GM19372 (cell line): ENCODE data around the gene ZNF12.
"Not testable (repeated sequence)": the region's sequence is repeated elsewhere in the genome, so short reads cannot be mapped to it uniquely, and the experiment has no call there.

Source experiments
- ATAC-seq: cut with Tn5 transposase; IDR thresholded peaks from one replicate; pipeline ENCODE4 v1.9.1; 2021; ENCODE audit warnings: mild to moderate bottlenecking, low read depth, moderate library complexity; ENCODE audit not compliant: unreplicated experiment

The ZNF12 gene

DNA sequence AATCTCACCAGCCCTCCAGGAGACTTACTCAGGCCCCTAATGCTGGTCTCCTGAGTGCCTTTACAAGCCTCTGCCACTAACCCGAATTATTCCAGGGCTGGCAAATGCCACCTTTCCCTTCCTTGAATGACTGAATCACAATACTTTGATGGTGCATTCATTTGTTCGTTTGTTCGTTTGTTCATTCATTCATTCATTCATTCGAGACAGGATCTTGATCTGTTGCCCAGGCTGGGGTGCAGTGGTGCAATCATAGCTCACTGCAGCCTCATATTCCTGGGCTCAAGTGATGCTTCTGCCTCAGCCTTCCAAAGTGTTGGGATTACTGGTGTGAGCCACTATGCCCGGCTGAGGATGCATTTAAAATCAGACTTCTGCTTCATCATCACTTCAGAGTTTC, 6.0 kb downstream of the ZNF12 start:
- no peak for ATAC-seq

DNA sequence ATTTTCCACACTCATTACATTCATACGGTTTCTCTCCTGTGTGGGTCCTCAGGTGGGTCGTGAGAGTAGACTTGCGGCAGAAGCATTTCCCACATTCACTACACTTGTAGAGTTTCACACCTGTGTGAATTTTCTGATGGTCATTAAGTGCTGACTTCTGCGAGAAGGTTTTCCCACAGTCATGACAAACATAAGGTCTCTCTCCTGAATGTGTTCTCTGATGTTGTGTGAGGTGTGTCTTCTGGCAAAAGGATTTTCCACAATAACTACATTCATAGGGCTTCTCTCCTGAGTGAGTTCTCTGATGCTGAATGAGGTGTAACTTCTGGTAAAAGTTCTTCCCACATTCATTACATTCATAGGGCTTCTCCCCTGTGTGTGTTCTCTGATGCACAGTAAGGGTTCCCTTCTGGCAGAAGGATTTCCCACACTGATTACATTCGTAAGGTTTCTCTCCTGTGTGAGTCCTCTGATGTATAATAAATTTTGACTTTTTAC, 15.1 kb downstream of the ZNF12 start:
- no peak for ATAC-seq

DNA sequence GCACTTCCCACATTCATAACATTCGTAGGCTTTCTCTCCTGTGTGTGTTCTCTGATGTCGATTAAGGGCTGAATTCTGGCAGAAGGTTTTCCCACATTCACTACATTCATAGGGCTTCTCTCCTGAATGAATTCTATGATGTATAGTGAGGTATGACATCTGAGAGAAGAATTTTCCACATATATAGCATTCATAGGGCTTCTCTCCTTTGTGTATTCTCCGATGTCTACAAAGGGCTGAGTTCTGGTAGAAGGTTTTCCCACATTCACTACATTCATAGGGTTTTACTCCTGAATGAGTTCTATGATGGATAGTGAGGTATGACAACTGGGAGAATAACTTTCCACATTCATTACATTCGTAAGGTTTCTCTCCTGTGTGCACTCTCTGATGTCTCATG, 15.6 kb downstream of the ZNF12 start:
- no peak for ATAC-seq

- ATAC-seq, result no peak
These were observed 26.6 kb downstream of the ZNF12 start for GRCh38 chr7:6680146-6680545.

- no peak for ATAC-seq
These were observed 30.8 kb downstream of the ZNF12 start for GRCh38 chr7:6675807-6676405.

DNA sequence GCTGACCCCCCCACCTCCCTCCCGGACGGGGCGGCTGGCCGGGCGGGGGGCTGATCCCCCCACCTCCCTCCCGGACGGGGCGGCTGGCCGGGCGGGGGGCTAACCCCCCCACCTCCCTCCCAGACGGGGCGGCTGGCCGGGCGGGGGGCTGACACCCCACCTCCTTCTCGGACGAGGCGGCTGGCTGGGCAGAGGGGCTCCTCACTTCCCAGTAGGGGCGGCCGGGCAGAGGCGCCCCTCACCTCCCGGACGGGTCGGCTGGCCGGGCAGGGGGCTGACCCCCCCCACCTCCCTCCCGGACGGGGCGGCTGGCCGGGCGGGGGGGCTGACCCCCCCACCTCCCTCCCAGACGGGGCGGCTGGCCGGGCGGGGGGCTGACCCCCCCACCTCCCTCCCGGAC, 35.9 kb downstream of the ZNF12 start:
- ATAC-seq, result not testable (repeated sequence)

GRCh38 chr7:6658618-6659345, 48.0 kb downstream of the ZNF12 start:
- no peak for ATAC-seq

DNA sequence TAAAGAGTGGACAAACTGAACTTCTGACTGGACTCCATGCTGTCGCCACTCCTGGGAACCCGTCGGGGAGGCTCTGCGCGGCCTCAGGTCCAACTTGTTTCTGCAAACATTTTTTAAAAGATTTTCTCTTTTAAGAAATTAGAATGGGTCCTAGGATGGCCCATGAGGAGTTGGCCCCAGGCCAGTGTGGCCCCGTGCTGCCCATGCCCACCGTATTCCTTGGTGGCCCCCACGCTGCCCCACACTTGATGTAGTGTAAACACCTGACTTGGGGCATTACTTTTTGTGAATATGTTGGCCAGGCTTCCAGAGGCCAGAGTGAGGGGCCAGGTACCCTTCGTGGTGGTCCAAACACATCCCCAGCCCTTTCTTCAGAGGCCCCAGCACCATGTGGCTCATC, 50.3 kb downstream of the ZNF12 start:
- no peak for ATAC-seq

GRCh38 chr7:6655636-6656385, 50.9 kb downstream of the ZNF12 start:
- ATAC-seq, result no peak

DNA sequence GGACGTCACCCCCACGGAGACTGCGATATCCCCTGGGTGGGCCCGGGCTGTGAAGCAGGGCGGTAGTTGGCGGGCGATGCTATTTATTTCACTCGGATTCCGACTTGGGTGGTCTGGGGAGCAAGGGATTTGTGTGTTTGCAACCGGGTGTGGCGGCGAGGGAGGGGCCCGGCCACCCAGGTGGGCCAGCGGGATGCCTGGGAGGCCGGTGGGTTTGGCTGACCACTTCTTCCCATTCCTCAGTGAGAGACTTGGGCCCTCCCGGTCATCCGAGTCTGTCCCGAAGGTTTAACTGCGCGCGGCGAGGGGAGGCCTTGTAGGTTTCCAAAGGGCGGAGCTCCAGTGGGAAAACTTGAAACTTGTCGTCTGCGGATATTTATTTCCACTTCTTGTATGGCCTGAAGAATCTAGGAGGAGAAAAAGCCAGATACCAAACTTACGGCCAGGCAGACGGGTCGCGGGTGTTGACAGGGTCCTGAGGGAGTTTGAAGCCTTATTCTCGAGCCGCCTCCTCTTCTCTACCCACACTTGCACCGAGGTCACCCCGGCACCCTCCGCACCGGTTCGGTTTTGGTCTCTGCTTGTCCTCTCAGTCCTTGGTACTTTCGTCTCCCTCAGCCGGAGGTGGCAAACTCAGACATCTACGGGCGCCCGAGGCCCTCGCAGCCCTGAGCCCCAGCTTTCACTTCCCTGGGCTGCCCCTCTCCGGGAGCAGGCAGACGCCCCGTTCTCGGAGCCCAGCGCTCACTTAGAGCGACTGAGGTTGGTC, 51.7 kb downstream of the ZNF12 start:
- no peak for ATAC-seq

- no peak for ATAC-seq
These were observed 52.5 kb downstream of the ZNF12 start for GRCh38 chr7:6654113-6654841.

- ATAC-seq, result no peak
These were observed 53.4 kb downstream of the ZNF12 start for GRCh38 chr7:6653071-6654003.

DNA sequence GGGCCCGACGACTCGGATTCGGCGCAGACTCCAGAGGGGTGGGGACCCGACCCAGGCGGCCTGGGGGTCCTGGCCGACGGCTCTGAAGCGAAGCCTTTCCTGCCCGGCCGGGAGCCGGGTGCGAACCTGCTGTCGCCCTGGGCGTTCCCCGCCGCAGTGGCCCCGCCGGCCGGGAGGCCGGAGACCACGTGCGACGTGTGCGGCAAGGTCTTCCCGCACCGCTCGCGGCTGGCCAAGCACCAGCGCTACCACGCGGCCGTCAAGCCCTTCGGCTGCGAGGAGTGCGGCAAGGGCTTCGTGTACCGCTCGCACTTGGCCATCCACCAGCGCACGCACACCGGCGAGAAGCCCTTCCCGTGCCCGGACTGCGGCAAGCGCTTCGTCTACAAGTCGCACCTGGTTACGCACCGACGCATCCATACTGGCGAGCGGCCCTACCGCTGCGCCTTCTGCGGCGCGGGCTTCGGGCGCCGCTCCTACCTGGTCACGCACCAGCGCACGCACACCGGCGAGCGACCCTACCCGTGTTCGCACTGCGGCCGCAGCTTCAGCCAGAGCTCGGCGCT, 54.2 kb downstream of the ZNF12 start:
- ATAC-seq, result no peak

DNA sequence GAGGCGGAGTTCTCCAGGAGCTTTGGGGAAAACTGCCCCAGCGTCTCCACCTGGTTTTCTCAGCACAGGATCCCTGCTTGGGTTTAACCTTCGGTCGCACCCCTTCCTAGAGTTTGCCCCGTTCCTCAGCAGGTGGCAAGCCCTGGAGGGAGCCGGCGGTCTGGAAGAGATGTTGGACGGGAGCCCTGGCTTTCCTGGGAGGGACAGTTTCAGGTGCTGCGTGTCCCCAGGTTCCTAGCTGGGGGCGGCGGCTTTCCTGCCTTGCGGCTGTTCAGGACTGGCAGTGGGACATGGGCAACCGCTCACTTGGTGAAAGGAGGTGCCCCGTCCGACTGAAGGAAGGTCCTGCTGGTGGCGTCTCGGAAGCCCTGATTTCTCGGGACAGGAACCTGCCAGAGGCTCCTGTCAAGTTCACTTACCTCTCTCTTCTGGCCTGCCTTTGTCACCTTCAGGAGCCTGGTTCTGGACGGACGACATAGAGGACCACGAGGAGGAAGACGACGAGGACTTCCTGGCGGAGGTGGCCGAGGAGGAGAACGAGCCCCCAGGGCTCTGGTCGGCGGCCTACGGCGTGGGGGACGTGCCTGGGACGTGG, 54.8 kb downstream of the ZNF12 start:
- ATAC-seq, result no peak

DNA sequence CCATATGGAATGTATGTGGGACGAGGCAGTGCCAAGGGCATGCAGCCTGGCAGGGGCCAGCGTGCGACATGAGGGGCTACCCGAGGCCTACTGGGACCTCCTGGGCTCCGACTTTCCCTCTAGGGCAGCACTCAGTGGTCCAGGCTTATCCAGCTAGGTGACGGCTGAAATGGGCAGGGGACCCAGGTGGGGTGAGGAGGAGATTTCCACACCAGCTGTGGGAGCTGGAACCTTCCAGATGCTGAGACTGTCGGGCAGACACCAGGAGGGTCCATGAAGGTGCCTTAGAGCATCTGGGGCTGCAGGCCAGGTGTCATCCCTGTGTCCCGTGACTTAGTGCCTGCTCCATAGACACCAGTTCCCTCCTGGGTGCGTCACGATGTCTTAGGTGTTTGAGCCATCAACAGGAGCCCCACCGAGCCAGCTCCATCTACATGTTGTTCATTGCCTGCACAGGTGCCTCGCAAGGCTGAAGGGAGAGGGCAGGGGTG, 56.2 kb downstream of the ZNF12 start:
- no peak for ATAC-seq

- no peak for ATAC-seq
These were observed 56.7 kb downstream of the ZNF12 start for GRCh38 chr7:6650086-6650485.

DNA sequence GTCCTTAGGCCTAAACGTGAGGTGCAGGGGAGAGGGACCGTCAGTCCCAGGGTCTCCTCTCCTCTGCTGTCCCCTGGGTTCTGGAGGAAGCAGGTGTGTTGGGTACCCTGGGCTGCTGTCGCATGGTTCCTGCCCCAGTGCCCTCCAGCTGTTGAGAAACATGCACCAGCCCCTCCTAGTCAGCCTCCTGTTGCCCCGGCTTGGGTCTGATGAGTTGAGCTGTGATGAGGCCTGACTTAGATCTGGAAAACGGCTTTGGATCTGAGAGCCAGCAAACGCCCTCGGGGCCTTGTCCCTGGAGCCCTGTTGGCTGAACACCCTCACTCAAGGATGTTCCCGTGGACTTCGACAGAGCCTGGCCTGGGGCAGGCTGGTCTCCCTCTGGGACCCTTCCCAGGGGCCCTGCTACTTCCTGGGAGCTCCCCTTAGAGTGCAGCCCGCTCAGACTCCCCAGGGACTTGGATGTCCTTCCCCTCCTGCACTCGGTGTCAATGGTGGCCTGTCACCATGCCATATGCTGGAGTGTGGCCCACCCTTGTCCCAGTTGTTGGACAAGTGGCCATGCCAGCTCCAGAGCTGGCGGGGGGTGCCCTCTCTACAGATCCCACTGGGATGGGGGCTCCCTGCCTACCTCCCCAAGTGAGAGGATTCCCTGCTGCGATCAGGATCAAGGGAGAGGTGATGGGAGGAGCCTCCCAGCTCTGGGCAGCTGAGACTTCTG, 57.3 kb downstream of the ZNF12 start:
- ATAC-seq, result no peak

DNA sequence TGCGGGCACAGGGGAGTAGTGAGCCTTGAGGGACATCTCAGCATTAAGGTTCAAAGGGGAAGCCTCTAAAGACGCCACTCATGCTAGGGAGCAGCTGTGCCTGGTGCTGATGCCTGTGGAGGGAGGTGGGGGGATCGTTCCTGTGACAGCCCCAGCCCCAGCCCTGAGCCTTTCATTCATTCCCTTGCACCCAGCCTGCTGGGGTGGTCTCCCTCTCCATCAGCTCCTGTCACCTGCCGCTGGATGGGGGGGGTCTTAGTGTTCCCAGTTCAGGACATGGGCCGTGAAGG, 58.0 kb downstream of the ZNF12 start:
- ATAC-seq, result no peak
